Spleen (tissue), 7 donors: ENCODE measurements around the gene ENTPD2.

Experiments
- CTCF ChIP-seq, 11 experiments: fragments of 200-600 bp in 7 of 11; fragments of 450-650 bp in 4 of 11; sonication (generic) in 4 of 11; IDR thresholded peaks in 8 of 11; conservative IDR thresholded peaks in 3 of 11; 1 replicate in 7 of 11; 2 replicates in 4 of 11; pipeline versions ENCODE4 v1.4.0 to v1.8.0; 2016 to 2021; ENCODE audit warnings: antibody characterized with exemption in 11 of 11, inconsistent platforms in 4 of 11, mild to moderate bottlenecking in 1 of 11
- POLR2A ChIP-seq, 3 donors: fragments of 450-650 bp; IDR thresholded peaks; one replicate each; pipeline ENCODE4 v1.5.1; 2017; ENCODE audit warnings: antibody characterized with exemption in 3 of 3, mild to moderate bottlenecking in 1 of 3
- donor health status: DM: no; HTN: no; CAD: no; lungs with moderate emphysema.
- donor health status: DM: no; HTN: no; CAD: no.
- donor health status: DM: no; HTN: no; CAD: no.

GRCh38 chr9:137034039-137034708, 19.7 kb downstream of the ENTPD2 start:
- TF ChIP-seq CTCF (IDR thresholded peaks at IDR 0.05 in 8 of 11, conservative IDR thresholded peaks at IDR 0.05 in 3 of 11) (no peak), POLR2A (IDR thresholded peaks at IDR 0.05) (no peak)
